HG03039 (cell line): ENCODE measurements around the gene TP53AIP1.
"Not testable (repeated sequence)": the region's sequence is repeated elsewhere in the genome, so short reads cannot be mapped to it uniquely, and the experiment has no call there.

Experiments used
- ATAC-seq: cut with Tn5 transposase; IDR thresholded peaks from one replicate; pipeline ENCODE4 v1.9.1; 2021; ENCODE audit warnings: mild to moderate bottlenecking, moderate library complexity; ENCODE audit not compliant: unreplicated experiment

The TP53AIP1 gene

GRCh38 chr11:128926437-128927107 lies 16.1 kb downstream of the TP53AIP1 start:
- no peak for ATAC-seq

GRCh38 chr11:128926000-128926399 lies 16.7 kb downstream of the TP53AIP1 start:
- no peak for ATAC-seq

GRCh38 chr11:128925250-128925600 lies 17.4 kb downstream of the TP53AIP1 start:
- no peak for ATAC-seq

- ATAC-seq, result no peak
These were observed 18.0 kb downstream of the TP53AIP1 start for GRCh38 chr11:128924510-128925249.

- no peak for ATAC-seq
These were observed 18.6 kb downstream of the TP53AIP1 start for GRCh38 chr11:128924104-128924503.

- ATAC-seq, result no peak
These were observed 20.9 kb downstream of the TP53AIP1 start for GRCh38 chr11:128921793-128922192.

GRCh38 chr11:128920666-128921065 lies 22.0 kb downstream of the TP53AIP1 start:
- ATAC-seq, result no peak

GRCh38 chr11:128919635-128920034 lies 23.0 kb downstream of the TP53AIP1 start:
- ATAC-seq, result not testable (repeated sequence)

GRCh38 chr11:128919216-128919615 lies 23.5 kb downstream of the TP53AIP1 start:
- no peak for ATAC-seq

- ATAC-seq, result no peak
These were observed 25.4 kb downstream of the TP53AIP1 start for GRCh38 chr11:128917144-128917724.

GRCh38 chr11:128916681-128917080 lies 26.0 kb downstream of the TP53AIP1 start:
- no peak for ATAC-seq

- no peak for ATAC-seq
These were observed 26.6 kb downstream of the TP53AIP1 start for GRCh38 chr11:128916037-128916572.

- ATAC-seq, result no peak
These were observed 27.5 kb downstream of the TP53AIP1 start for GRCh38 chr11:128915149-128915521.

GRCh38 chr11:128914216-128915148 lies 28.2 kb downstream of the TP53AIP1 start:
- ATAC-seq, result no peak

- ATAC-seq, result no peak
These were observed 28.9 kb downstream of the TP53AIP1 start for GRCh38 chr11:128913806-128914205.

GRCh38 chr11:128911701-128912100 lies 31.0 kb downstream of the TP53AIP1 start:
- ATAC-seq, result no peak

GRCh38 chr11:128911239-128911638 lies 31.4 kb downstream of the TP53AIP1 start:
- ATAC-seq, result no peak

- no peak for ATAC-seq
These were observed 32.1 kb downstream of the TP53AIP1 start for GRCh38 chr11:128910576-128910975.

GRCh38 chr11:128909438-128910125 lies 33.1 kb downstream of the TP53AIP1 start:
- no peak for ATAC-seq
